B cell (primary cell): ENCODE data around the gene ANKRD17. TPM values are rescaled to one million over a fixed set of nuclear protein-coding genes. Genes with fewer than 3 reads are reported as not detected.

ENCODE experiments used
- ATAC-seq: fragments of 200-7000 bp; cut with Tn5 transposase; one replicate; pipeline ENCODE4 v1.10.0; 2021; ENCODE audit warnings: low read depth, mild to moderate bottlenecking, moderate number of reproducible peaks, moderate library complexity
- CTCF ChIA-PET: fragments of 350-600 bp; sonication (Branson Sonifier 250); formaldehyde crosslinking; loops from one replicate; lab custom pipeline; 2021; ENCODE audit warnings: antibody characterized with exemption, inconsistent platforms; lab: Charles Lee
- POLR2A ChIA-PET: fragments of 350-600 bp; sonication (Branson Sonifier 250); formaldehyde crosslinking; loops from one replicate; lab custom pipeline; 2021; ENCODE audit warnings: antibody characterized with exemption; lab: Charles Lee
- DNase-seq: peaks from one replicate; pipeline ENCODE4 v3.0.0; 2013
- H2AFZ ChIP-seq: 2 replicates; pipeline ENCODE4 v1.6.1; 2012; ENCODE audit warnings: mild to moderate bottlenecking, low read depth, low read length; ENCODE audit not compliant: insufficient read depth, poor library complexity, severe bottlenecking
- H3K27ac ChIP-seq, 2 donors: 1 replicate in 1 of 2; 2 replicates in 1 of 2; pipeline ENCODE4 v1.5.1; 2012 to 2013; ENCODE audit warnings: low read length in 2 of 2, mild to moderate bottlenecking in 2 of 2, moderate library complexity in 1 of 2
- H3K27me3 ChIP-seq, 4 experiments: fragments of 200-600 bp in 1 of 4; sonication (generic) in 1 of 4; replicated peaks in 1 of 4; 1 replicate in 2 of 4; 2 replicates in 2 of 4; pipeline versions ENCODE4 v1.6.1 to v1.7.0; 2013 to 2016; ENCODE audit warnings: low read length in 3 of 4, mild to moderate bottlenecking in 2 of 4, mixed read lengths in 1 of 4, moderate library complexity in 1 of 4; ENCODE audit not compliant: insufficient read depth in 4 of 4, control insufficient read depth in 3 of 4; ENCODE audit errors: control extremely low read depth in 1 of 4
- H3K36me3 ChIP-seq, 2 experiments: replicated peaks in 1 of 2; 1 replicate in 1 of 2; 2 replicates in 1 of 2; pipeline versions ENCODE4 v1.6.1 to v1.7.1; 2013; ENCODE audit warnings: low read length in 1 of 2; ENCODE audit not compliant: insufficient read depth in 2 of 2, control insufficient read depth in 1 of 2; ENCODE audit errors: control extremely low read depth in 1 of 2, extremely low read depth in 1 of 2
- H3K4me1 ChIP-seq, 2 donors: fragments of 200-600 bp in 1 of 2; sonication (generic) in 1 of 2; 1 replicate in 1 of 2; 2 replicates in 1 of 2; pipeline versions ENCODE4 v1.5.1 to v1.6.1; 2013 to 2017; ENCODE audit warnings: low read length in 2 of 2; ENCODE audit not compliant: control insufficient read depth in 2 of 2, insufficient read depth in 2 of 2
- H3K4me2 ChIP-seq: replicated peaks from 2 replicates; pipeline ENCODE3; 2012; ENCODE audit warnings: mild to moderate bottlenecking, low read depth, low read length; ENCODE audit not compliant: poor library complexity, severe bottlenecking
- H3K4me3 ChIP-seq, 5 experiments: fragments of 200-600 bp in 1 of 5; sonication (generic) in 1 of 5; 1 replicate in 3 of 5; 2 replicates in 2 of 5; pipeline versions ENCODE4 v1.5.1 to v1.7.0; 2011 to 2016; ENCODE audit warnings: low read length in 4 of 5, mild to moderate bottlenecking in 4 of 5, low read depth in 2 of 5, control low read depth in 1 of 5, moderate library complexity in 1 of 5; ENCODE audit not compliant: insufficient read depth in 1 of 5; ENCODE audit errors: control extremely low read depth in 1 of 5, extremely low read depth in 1 of 5
- H3K79me2 ChIP-seq: fragments of 200-600 bp; sonication (generic); one replicate; pipeline ENCODE4 v1.6.0; 2016; ENCODE audit warnings: low read length; ENCODE audit not compliant: control insufficient read depth, insufficient read depth
- H3K9ac ChIP-seq: fragments of 200-600 bp; sonication (generic); 2 replicates; pipeline ENCODE4 v1.6.1; 2017; ENCODE audit warnings: mild to moderate bottlenecking, low read length, moderate library complexity
- H3K9me3 ChIP-seq, 3 donors: one replicate each; pipeline versions ENCODE4 v1.6.1 to v1.7.1; 2013; ENCODE audit warnings: low read length in 2 of 3; ENCODE audit not compliant: control insufficient read depth in 2 of 3, insufficient read depth in 1 of 3; ENCODE audit errors: control extremely low read depth in 1 of 3
- H4K20me1 ChIP-seq: 2 replicates; pipeline ENCODE4 v1.6.0; 2012; ENCODE audit warnings: mild to moderate bottlenecking, low read length; ENCODE audit not compliant: insufficient read depth, control insufficient read depth, poor library complexity, severe bottlenecking
- H3K27ac Mint-ChIP-seq: one replicate; pipeline ENCODE4 v1.8.0; 2021; ENCODE audit warnings: mixed read lengths
- H3K27me3 Mint-ChIP-seq: one replicate; pipeline ENCODE4 v1.8.0; 2021; ENCODE audit warnings: mixed read lengths
- H3K4me1 Mint-ChIP-seq: one replicate; pipeline ENCODE4 v1.8.0; 2021; ENCODE audit warnings: mixed read lengths
- H3K4me3 Mint-ChIP-seq: one replicate; pipeline ENCODE4 v1.8.0; 2021; ENCODE audit warnings: mixed read lengths
- H3K9me3 Mint-ChIP-seq: one replicate; pipeline ENCODE4 v1.8.0; 2022; ENCODE audit warnings: mixed read lengths; ENCODE audit not compliant: insufficient read depth
- CTCF ChIP-seq: fragments of 200-600 bp; IDR thresholded peaks from one replicate; pipeline ENCODE4 v1.8.0; 2022; ENCODE audit warnings: antibody characterized with exemption, mild to moderate bottlenecking
- EZH2 ChIP-seq: IDR thresholded peaks from 2 replicates; pipeline ENCODE4 v1.6.1; 2012; ENCODE audit warnings: borderline replicate concordance, low read depth, mild to moderate bottlenecking, moderate library complexity, low read length; ENCODE audit not compliant: insufficient read depth, poor library complexity, severe bottlenecking
- WGBS: methylation state at CpG from one replicate; pipeline ENCODE4 v1.1.5; 2013; ENCODE audit warnings: missing lambda C conversion rate; ENCODE audit not compliant: insufficient coverage; 5-methylcytosine and 5-hydroxymethylcytosine counted together
- intact Hi-C: fragments of 100-400 bp; cut with micrococcal nuclease; formaldehyde crosslinking; loops from one replicate; pipeline ENCODE4 v1.10.0; 2022
- polyA plus RNA-seq: library from polyadenylated mRNA; depleted of rRNA; stranded (reverse); fragments of >200 nt; gene quantifications from 2 replicates; pipeline ENCODE4 v1.2.3, GENCODE V29; 2012
- total RNA-seq, 2 donors: library from RNA; stranded (reverse); fragments of 120-200 nt in 1 of 2; gene quantifications; 1 replicate in 1 of 2; 2 replicates in 1 of 2; pipeline versions ENCODE4 v1.2.3 to v1.2.4, GENCODE V29; 2013 to 2022

ANKRD17 gene
- total and polyA plus RNA-seq, 2 donors (not counting 1 experiment from before 2014, with no cell fraction given): 15.8 to 69.4 TPM

GRCh38 chr4:73127839-73128453, 130.7 kb downstream of the ANKRD17 start:
- H2AFZ ChIP-seq: no peak overlapping the region
- no peak overlapping the region for H3K9ac ChIP-seq
- no peaks in the 10 kb centered on the region for H3K9me3 Mint-ChIP-seq
- peaks cover 4 to 52% of the 10 kb centered on the region in 2 experiments for H3K36me3 ChIP-seq
- ATAC-seq (no peak), DNase-seq (no peak)
- intact Hi-C loops: loop anchor here (2.0 kb wide), 1 partner anchor 129 kb away; no protein-coding TSS in a partner anchor
- no peak overlapping the region for H3K4me3 Mint-ChIP-seq
- H3K79me2 ChIP-seq: no peaks in the 10 kb centered on the region
- no peak overlapping the region for H3K27ac Mint-ChIP-seq
- no peak overlapping the region for H3K4me2 ChIP-seq
- no peaks in the 10 kb centered on the region for H3K27me3 Mint-ChIP-seq
- no peaks in the 10 kb centered on the region for H3K27me3 ChIP-seq
- ChIA-PET POLR2A (no interaction called here), CTCF (interaction anchor here (0.6 to 1.7 kb wide), 5 partner anchors 20 to 199 kb away, joined by 3 to 7 read pairs (median 4); no protein-coding TSS in a partner anchor)
- H3K27ac ChIP-seq: no peak overlapping the region
- H4K20me1 ChIP-seq: no peaks in the 10 kb centered on the region
- H3K4me1 ChIP-seq: no peaks in the 10 kb centered on the region
- WGBS: 100% methylated on average over 1 of the region's 3 CpGs
- TF ChIP-seq CTCF: peak; percentile 20
- no peak for TF ChIP-seq EZH2
- no peak overlapping the region for H3K4me3 ChIP-seq
- no peaks in the 10 kb centered on the region for H3K4me1 Mint-ChIP-seq
- H3K9me3 ChIP-seq: no peaks in the 10 kb centered on the region

- 100% methylated on average over 4 of the region's 4 CpGs for WGBS
- H3K36me3 ChIP-seq: peaks cover 21 to 47% of the 10 kb centered on the region in 2 experiments
- no peaks in the 10 kb centered on the region for H3K4me1 ChIP-seq
- TF ChIP-seq EZH2: no peak
- no peak for TF ChIP-seq CTCF
- no peaks in the 10 kb centered on the region for H3K9me3 Mint-ChIP-seq
- H3K27me3 ChIP-seq: no peaks in the 10 kb centered on the region
- ATAC-seq (no peak), DNase-seq (no peak)
- H3K9ac ChIP-seq: no peak overlapping the region
- no peaks in the 10 kb centered on the region for H3K79me2 ChIP-seq
- ChIA-PET POLR2A (no interaction called here), CTCF (no interaction called here)
- no peak overlapping the region for H3K4me2 ChIP-seq
- intact Hi-C loops: no loop called here
- H3K27ac ChIP-seq: no peak overlapping the region
- no peaks in the 10 kb centered on the region for H3K4me1 Mint-ChIP-seq
- no peak overlapping the region for H3K4me3 ChIP-seq
- no peak overlapping the region for H2AFZ ChIP-seq
- H3K4me3 Mint-ChIP-seq: no peak overlapping the region
- no peak overlapping the region for H3K27ac Mint-ChIP-seq
- H3K27me3 Mint-ChIP-seq: no peaks in the 10 kb centered on the region
- H4K20me1 ChIP-seq: no peaks in the 10 kb centered on the region
- H3K9me3 ChIP-seq: no peaks in the 10 kb centered on the region
Measured at GRCh38 chr4:73109493-73109892, 149.1 kb downstream of the ANKRD17 start.
